Activated CD8-positive, alpha-beta T cell treated with anti-CD3 and anti-CD28 coated beads for 36 hours (primary cell): ENCODE measurements around the gene AFF1. TPM values are rescaled to one million over a fixed set of nuclear protein-coding genes. Genes with fewer than 3 reads are reported as not detected.

Experiments
- ATAC-seq: fragments of 200-7000 bp; cut with Tn5 transposase; one replicate; pipeline ENCODE4 v1.10.0; 2021; ENCODE audit warnings: mild to moderate bottlenecking, moderate library complexity
- CTCF ChIA-PET: fragments of 350-600 bp; sonication (Branson Sonifier 250); formaldehyde crosslinking; loops from one replicate; lab custom pipeline; 2021; ENCODE audit warnings: antibody characterized with exemption; lab: Charles Lee
- POLR2A ChIA-PET: fragments of 350-600 bp; sonication (Branson Sonifier 250); formaldehyde crosslinking; loops from one replicate; lab custom pipeline; 2021; ENCODE audit warnings: antibody characterized with exemption; lab: Charles Lee
- DNase-seq: peaks from one replicate; pipeline ENCODE4 v3.0.0-alpha.2; 2020
- H3K27ac Mint-ChIP-seq: one replicate; pipeline ENCODE4 v1.8.0; 2021; ENCODE audit warnings: mild to moderate bottlenecking, mixed read lengths
- H3K27me3 Mint-ChIP-seq: one replicate; pipeline ENCODE4 v1.8.0; 2021; ENCODE audit warnings: mixed read lengths
- H3K36me3 Mint-ChIP-seq: one replicate; pipeline ENCODE4 v1.8.0; 2021; ENCODE audit warnings: low read depth, mixed read lengths
- H3K4me1 Mint-ChIP-seq: one replicate; pipeline ENCODE4 v1.8.0; 2021; ENCODE audit warnings: low read depth, mixed read lengths
- H3K4me3 Mint-ChIP-seq: one replicate; pipeline ENCODE4 v1.8.0; 2021; ENCODE audit warnings: mild to moderate bottlenecking, moderate library complexity, mixed read lengths
- H3K9me3 Mint-ChIP-seq: one replicate; pipeline ENCODE4 v1.8.0; 2021; ENCODE audit warnings: mixed read lengths
- CTCF ChIP-seq: fragments of 200-600 bp; IDR thresholded peaks from one replicate; pipeline ENCODE4 v1.8.0; 2022; ENCODE audit warnings: antibody characterized with exemption, mild to moderate bottlenecking
- intact Hi-C: fragments of 100-400 bp; cut with micrococcal nuclease; formaldehyde crosslinking; loops from one replicate; pipeline ENCODE4 v1.10.0; 2022
- total RNA-seq, 2 experiments: library from RNA; stranded (reverse); gene quantifications; one replicate each; pipeline ENCODE4 v1.2.3, GENCODE V29; 2021

Gene AFF1
- total RNA-seq, 2 experiments from 2014 or later, result 40.3 to 45.4 TPM

GRCh38 chr4:86935566-86935852 lies 698 bp downstream of the AFF1 start:
- DNase-seq (peak; percentile 58), ATAC-seq (no peak)
- intact Hi-C loops, result loop anchor here (5.0 kb wide), 2 partner anchors 42 to 157 kb away; no protein-coding TSS in a partner anchor
- peak overlapping the region; percentile 95 for H3K27ac Mint-ChIP-seq
- ChIA-PET POLR2A (interaction anchor here (0.7 to 5.0 kb wide), 11 partner anchors 11 to 168 kb away, joined by 3 to 68 read pairs (median 4); no protein-coding TSS in a partner anchor), CTCF (interaction anchor here (0.7 to 4.1 kb wide), 13 partner anchors 13 to 300 kb away, joined by 3 to 40 read pairs (median 4); no protein-coding TSS in a partner anchor)
- peaks cover 3% of the 10 kb centered on the region for H3K36me3 Mint-ChIP-seq
- H3K9me3 Mint-ChIP-seq, result no peaks in the 10 kb centered on the region
- H3K27me3 Mint-ChIP-seq, result no peaks in the 10 kb centered on the region
- peaks cover 46% of the 10 kb centered on the region for H3K4me1 Mint-ChIP-seq
- TF ChIP-seq CTCF, result no peak
- peak overlapping the region; percentile 90 for H3K4me3 Mint-ChIP-seq

- peak; percentile 59 for ATAC-seq
- Mint-ChIP-seq H3K9me3 (no peaks in the 10 kb centered on the region), H3K27ac (peak overlapping the region; percentile 95), H3K36me3 (peaks cover under 1% of the 10 kb centered on the region), H3K4me1 (peaks cover 45% of the 10 kb centered on the region), H3K4me3 (peak overlapping the region; percentile 90), H3K27me3 (no peaks in the 10 kb centered on the region)
- TF ChIP-seq CTCF, result no peak
- POLR2A ChIA-PET, result interaction anchor here (0.7 to 5.0 kb wide), 12 partner anchors 11 to 162 kb away, joined by 3 to 68 read pairs (median 4); no protein-coding TSS in a partner anchor
- intact Hi-C loops, result loop anchor here (1.0 to 5.0 kb wide), 3 partner anchors 41 to 156 kb away; no protein-coding TSS in a partner anchor
- peak; percentile 91 for DNase-seq
- CTCF ChIA-PET, result interaction anchor here (0.7 to 4.1 kb wide), 13 partner anchors 14 to 299 kb away, joined by 3 to 40 read pairs (median 4); no protein-coding TSS in a partner anchor
Measured at GRCh38 chr4:86935853-86936733, 1.3 kb downstream of the AFF1 start.

DNA sequence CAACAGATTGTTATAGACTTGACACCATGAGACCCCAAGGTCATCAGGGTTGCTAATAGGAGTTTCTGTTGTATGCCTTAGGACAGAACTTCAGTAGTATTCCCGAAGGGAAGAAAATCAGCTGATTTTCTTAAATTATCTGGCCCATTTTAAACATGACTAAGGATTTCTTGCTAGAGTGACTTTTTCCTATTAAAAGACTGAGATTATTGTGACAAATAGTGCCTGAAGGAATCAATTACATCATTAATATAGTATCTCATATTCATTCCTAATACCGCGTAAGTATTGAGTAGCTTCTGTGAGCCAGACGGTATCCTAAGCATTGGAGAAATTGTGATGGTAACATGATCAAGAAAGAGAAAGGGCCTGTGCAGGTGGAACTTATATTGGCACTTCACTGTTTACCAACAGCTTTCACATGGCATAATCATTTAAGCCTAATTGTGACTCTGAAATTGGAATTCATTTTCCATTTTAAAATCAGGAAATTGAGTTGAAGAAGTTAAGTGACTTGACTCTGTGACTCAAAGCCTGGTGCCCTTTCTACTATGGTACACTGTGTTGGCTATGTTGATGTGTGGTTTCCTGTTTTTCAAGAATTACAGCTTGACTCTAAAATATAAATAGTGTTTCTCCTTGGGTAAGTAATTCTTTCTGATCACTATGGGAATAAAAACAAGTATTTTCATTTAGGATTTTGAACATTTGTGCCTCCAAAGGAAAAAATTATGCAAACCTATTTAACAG lies 4.1 kb downstream of the AFF1 start:
- ATAC-seq, result no peak
- peaks cover 48% of the 10 kb centered on the region for H3K4me1 Mint-ChIP-seq
- TF ChIP-seq CTCF, result no peak
- no peaks in the 10 kb centered on the region for H3K9me3 Mint-ChIP-seq
- peak overlapping the region; percentile 84 for H3K27ac Mint-ChIP-seq
- ChIA-PET CTCF (interaction anchor here (1.1 to 2.0 kb wide), 5 partner anchors 25 to 212 kb away, joined by 3 to 11 read pairs (median 3); no protein-coding TSS in a partner anchor), POLR2A (interaction anchor here (0.7 to 2.9 kb wide), 3 partner anchors 22 to 68 kb away, joined by 3 to 20 read pairs (median 3); no protein-coding TSS in a partner anchor)
- intact Hi-C loops, result loop anchor here (5.0 kb wide), 2 partner anchors 38 to 153 kb away; no protein-coding TSS in a partner anchor
- H3K36me3 Mint-ChIP-seq, result no peaks in the 10 kb centered on the region
- peak overlapping the region; percentile 20 for H3K4me3 Mint-ChIP-seq
- H3K27me3 Mint-ChIP-seq, result no peaks in the 10 kb centered on the region
- DNase-seq, result peak; percentile 17

DNA sequence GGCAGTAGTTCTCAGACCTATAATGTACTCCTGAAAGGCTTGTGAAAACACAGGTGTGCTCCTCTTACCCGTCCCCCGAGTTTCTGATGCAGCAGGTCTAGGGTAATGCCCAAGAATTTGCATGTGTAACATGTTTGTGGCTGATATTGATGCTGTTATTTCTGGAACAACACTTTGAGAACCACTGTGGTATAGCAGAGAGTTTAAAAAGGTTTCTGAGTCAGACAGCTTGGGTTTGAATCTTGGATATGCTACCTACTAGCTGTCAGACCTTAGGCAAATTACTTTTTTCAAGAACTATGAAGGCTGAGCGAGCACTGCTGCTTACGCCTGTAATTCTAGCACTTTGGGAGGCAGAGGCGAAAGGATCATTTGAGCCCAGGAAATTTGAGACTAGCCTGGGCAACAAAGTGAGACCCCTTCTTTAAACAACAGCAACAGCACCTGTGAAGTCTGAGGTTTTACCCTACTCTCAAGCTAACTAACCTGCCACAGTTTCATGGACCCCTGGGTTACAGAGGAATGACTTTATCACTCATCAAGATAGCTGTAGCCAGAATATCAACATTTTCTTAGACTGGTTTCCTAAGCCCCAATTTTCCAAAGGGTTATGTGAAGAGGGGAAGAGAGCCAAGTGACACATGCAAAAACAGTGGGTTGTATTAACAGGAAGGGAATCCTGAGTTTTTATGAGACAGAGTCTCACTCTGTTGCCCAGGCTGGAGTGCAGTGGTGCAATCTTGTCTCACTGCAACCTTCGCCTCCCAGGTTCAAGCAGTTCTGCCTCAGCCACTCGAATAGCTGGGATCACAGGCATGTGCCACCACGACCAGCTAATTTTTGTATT lies 5.1 kb downstream of the AFF1 start:
- POLR2A ChIA-PET, result interaction anchor here (0.6 to 2.9 kb wide), 4 partner anchors 21 to 149 kb away, joined by 3 to 20 read pairs (median 3); no protein-coding TSS in a partner anchor
- TF ChIP-seq CTCF, result no peak
- Mint-ChIP-seq H3K9me3 (no peaks in the 10 kb centered on the region), H3K27ac (peak overlapping the region; percentile 84), H3K27me3 (no peaks in the 10 kb centered on the region), H3K4me3 (peak overlapping the region; percentile 20), H3K4me1 (peaks cover 55% of the 10 kb centered on the region), H3K36me3 (no peaks in the 10 kb centered on the region)
- intact Hi-C loops, result loop anchor here (5.0 kb wide), 2 partner anchors 37 to 152 kb away; no protein-coding TSS in a partner anchor
- ATAC-seq, result peak; percentile 9
- peak; percentile 54 for DNase-seq
- CTCF ChIA-PET, result interaction anchor here (0.9 to 3.9 kb wide), 5 partner anchors 17 to 211 kb away, joined by 3 to 18 read pairs (median 5); no protein-coding TSS in a partner anchor
